Measurements from ENCODE around the gene MYORG. TPM values are rescaled to one million over a fixed set of nuclear protein-coding genes. Genes with fewer than 3 reads are reported as not detected.

MYORG gene
- total and polyA plus RNA-seq, 4 donors: 11.4 to 26.6 (median 19.3) TPM

DNA sequence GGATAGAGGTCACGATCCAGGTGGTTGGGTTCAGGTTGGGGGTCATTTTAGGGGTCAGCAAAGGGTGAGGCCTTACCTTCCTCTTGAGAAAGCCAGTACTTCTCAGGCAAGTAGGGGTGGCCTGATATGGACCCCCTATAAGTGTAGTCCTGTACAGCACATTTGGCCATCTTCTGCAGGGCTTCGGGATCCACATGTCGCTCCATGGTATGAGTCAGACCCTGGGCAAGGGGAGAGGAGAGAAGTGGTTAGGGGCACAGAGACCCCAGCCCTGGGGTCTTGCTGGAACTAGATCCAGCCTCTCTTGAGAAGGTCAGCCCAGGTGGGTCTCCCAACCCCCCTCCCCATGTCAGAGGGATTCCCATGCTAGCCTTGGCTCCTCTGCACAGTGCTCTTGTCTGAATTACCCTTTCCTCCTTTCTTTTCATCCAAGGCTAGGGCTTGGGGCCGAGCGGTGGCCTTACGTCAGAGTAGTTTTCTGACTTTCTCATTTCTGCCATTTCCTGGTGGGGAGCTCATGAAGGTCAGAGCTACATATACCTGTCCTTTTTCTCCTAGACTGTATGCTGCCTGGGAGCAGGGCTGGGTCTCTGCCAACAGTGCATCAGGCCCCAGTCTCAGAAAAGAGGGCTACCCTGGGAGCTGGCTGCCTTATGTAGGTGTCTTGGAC lies 9.0 kb upstream of the MYORG start:
- TF ChIP-seq, protein P1, sequence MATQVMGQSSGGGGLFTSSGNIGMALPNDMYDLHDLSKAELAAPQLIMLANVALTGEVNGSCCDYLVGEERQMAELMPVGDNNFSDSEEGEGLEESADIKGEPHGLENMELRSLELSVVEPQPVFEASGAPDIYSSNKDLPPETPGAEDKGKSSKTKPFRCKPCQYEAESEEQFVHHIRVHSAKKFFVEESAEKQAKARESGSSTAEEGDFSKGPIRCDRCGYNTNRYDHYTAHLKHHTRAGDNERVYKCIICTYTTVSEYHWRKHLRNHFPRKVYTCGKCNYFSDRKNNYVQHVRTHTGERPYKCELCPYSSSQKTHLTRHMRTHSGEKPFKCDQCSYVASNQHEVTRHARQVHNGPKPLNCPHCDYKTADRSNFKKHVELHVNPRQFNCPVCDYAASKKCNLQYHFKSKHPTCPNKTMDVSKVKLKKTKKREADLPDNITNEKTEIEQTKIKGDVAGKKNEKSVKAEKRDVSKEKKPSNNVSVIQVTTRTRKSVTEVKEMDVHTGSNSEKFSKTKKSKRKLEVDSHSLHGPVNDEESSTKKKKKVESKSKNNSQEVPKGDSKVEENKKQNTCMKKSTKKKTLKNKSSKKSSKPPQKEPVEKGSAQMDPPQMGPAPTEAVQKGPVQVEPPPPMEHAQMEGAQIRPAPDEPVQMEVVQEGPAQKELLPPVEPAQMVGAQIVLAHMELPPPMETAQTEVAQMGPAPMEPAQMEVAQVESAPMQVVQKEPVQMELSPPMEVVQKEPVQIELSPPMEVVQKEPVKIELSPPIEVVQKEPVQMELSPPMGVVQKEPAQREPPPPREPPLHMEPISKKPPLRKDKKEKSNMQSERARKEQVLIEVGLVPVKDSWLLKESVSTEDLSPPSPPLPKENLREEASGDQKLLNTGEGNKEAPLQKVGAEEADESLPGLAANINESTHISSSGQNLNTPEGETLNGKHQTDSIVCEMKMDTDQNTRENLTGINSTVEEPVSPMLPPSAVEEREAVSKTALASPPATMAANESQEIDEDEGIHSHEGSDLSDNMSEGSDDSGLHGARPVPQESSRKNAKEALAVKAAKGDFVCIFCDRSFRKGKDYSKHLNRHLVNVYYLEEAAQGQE (IDR thresholded peaks at IDR 0.05): no peak
- TF ChIP-seq, protein P2, sequence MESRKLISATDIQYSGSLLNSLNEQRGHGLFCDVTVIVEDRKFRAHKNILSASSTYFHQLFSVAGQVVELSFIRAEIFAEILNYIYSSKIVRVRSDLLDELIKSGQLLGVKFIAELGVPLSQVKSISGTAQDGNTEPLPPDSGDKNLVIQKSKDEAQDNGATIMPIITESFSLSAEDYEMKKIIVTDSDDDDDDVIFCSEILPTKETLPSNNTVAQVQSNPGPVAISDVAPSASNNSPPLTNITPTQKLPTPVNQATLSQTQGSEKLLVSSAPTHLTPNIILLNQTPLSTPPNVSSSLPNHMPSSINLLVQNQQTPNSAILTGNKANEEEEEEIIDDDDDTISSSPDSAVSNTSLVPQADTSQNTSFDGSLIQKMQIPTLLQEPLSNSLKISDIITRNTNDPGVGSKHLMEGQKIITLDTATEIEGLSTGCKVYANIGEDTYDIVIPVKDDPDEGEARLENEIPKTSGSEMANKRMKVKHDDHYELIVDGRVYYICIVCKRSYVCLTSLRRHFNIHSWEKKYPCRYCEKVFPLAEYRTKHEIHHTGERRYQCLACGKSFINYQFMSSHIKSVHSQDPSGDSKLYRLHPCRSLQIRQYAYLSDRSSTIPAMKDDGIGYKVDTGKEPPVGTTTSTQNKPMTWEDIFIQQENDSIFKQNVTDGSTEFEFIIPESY (IDR thresholded peaks at IDR 0.05): no peak
- TF ChIP-seq RXRA (IDR thresholded peaks at IDR 0.05) (no peak), HNF4A (conservative IDR thresholded peaks at IDR 0.05) (no peak), FOXA2 (IDR thresholded peaks at IDR 0.05) (no peak), EGR1 (IDR thresholded peaks at IDR 0.05; ENCODE audit: low read depth in 2 of 2) (no peak), SP1 (IDR thresholded peaks at IDR 0.05) (no peak), RAD21 (IDR thresholded peaks at IDR 0.05) (no peak), HNF4G (IDR thresholded peaks at IDR 0.05) (no peak), TAF1 (conservative IDR thresholded peaks at IDR 0.05) (no peak), JUND (IDR thresholded peaks at IDR 0.05) (no peak), GABPA (IDR thresholded peaks at IDR 0.05 in 1 of 2, conservative IDR thresholded peaks at IDR 0.05 in 1 of 2) (no peak), YY1 (IDR thresholded peaks at IDR 0.05) (no peak), NR2F2 (IDR thresholded peaks at IDR 0.05) (no peak), FOXA1 (IDR thresholded peaks at IDR 0.05) (no peak)
- TF ChIP-seq, protein P3, sequence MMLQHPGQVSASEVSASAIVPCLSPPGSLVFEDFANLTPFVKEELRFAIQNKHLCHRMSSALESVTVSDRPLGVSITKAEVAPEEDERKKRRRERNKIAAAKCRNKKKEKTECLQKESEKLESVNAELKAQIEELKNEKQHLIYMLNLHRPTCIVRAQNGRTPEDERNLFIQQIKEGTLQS (IDR thresholded peaks at IDR 0.05): no peak
- TF ChIP-seq, protein P4, sequence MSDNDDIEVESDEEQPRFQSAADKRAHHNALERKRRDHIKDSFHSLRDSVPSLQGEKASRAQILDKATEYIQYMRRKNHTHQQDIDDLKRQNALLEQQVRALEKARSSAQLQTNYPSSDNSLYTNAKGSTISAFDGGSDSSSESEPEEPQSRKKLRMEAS (IDR thresholded peaks at IDR 0.05): no peak
- TF ChIP-seq, protein P5, sequence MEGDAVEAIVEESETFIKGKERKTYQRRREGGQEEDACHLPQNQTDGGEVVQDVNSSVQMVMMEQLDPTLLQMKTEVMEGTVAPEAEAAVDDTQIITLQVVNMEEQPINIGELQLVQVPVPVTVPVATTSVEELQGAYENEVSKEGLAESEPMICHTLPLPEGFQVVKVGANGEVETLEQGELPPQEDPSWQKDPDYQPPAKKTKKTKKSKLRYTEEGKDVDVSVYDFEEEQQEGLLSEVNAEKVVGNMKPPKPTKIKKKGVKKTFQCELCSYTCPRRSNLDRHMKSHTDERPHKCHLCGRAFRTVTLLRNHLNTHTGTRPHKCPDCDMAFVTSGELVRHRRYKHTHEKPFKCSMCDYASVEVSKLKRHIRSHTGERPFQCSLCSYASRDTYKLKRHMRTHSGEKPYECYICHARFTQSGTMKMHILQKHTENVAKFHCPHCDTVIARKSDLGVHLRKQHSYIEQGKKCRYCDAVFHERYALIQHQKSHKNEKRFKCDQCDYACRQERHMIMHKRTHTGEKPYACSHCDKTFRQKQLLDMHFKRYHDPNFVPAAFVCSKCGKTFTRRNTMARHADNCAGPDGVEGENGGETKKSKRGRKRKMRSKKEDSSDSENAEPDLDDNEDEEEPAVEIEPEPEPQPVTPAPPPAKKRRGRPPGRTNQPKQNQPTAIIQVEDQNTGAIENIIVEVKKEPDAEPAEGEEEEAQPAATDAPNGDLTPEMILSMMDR (IDR thresholded peaks at IDR 0.05; ENCODE audit: low read depth, low read length, missing input control): no peak
- DNase-seq (ENCODE audit: low spot score): no peak
- no peak overlapping the region for H3K4me3 ChIP-seq (ENCODE audit: low read depth in 1 of 3, low read length in 3 of 3)
- WGBS: 96% methylated on average over 6 of the region's 6 CpGs
- no peaks in the 10 kb centered on the region for H3K9me3 ChIP-seq (ENCODE audit: control insufficient read depth in 4 of 4, low read length in 3 of 4)
- peaks cover 0 to 14% (median 8%) of the 10 kb centered on the region in 4 donors for H3K4me1 ChIP-seq (ENCODE audit: control insufficient read depth in 4 of 4, insufficient read depth in 4 of 4, low read length in 3 of 4)
- H3K9ac ChIP-seq (ENCODE audit: low read depth in 1 of 2, low read length in 2 of 2): no peak overlapping the region
- H3K36me3 ChIP-seq (ENCODE audit: control insufficient read depth in 4 of 4, insufficient read depth in 3 of 4, low read depth in 1 of 4, low read length in 3 of 4): no peaks in the 10 kb centered on the region
- no peak overlapping the region for H3K27ac ChIP-seq (ENCODE audit: low read depth in 1 of 2, low read length in 2 of 2)
- no peaks in the 10 kb centered on the region for H3K27me3 ChIP-seq (ENCODE audit: control insufficient read depth in 4 of 4, insufficient read depth in 4 of 4, low read length in 3 of 4)

All from liver (tissue), 9 donors.